ENCODE measurements around the gene TENM4.

Gene TENM4

DNA sequence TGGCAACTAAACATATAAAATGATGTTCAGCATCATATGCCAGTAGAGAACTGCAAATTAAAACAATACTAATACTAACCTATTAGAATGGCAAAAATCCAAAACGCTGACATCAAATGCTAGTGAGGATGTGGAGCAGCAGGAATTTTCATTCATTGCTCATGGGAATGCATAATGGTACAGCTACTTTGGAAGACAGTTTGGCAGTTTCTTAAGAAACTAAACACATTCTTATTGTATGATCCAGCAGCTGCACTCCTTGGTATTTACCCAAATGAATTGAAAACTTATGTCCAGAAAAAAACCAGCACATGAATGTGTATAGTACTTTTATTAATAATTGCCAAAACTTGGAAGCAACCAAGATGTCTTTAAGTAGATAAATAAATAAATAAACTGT lies 258.0 kb downstream of the TENM4 start:
- Histone ChIP-seq H3K4me1 (ENCODE audit: control insufficient read depth in 2 of 2, insufficient read depth in 2 of 2, low read length in 2 of 2) (no peaks in the 10 kb centered on the region), H3K27ac (ENCODE audit: low read depth in 2 of 2, low read length in 2 of 2) (no peak overlapping the region), H3K27me3 (ENCODE audit: control insufficient read depth in 2 of 2, insufficient read depth in 2 of 2, low read length in 2 of 2) (no peaks in the 10 kb centered on the region), H3K36me3 (ENCODE audit: control insufficient read depth in 2 of 2, insufficient read depth in 2 of 2, low read length in 2 of 2) (no peaks in the 10 kb centered on the region), H3K9ac (ENCODE audit: low read depth in 1 of 2, low read length in 2 of 2) (no peak overlapping the region), H3K4me3 (ENCODE audit: low read length in 2 of 2) (no peak overlapping the region), H3K9me3 (ENCODE audit: control insufficient read depth in 2 of 2, low read length in 2 of 2) (no peaks in the 10 kb centered on the region)

DNA sequence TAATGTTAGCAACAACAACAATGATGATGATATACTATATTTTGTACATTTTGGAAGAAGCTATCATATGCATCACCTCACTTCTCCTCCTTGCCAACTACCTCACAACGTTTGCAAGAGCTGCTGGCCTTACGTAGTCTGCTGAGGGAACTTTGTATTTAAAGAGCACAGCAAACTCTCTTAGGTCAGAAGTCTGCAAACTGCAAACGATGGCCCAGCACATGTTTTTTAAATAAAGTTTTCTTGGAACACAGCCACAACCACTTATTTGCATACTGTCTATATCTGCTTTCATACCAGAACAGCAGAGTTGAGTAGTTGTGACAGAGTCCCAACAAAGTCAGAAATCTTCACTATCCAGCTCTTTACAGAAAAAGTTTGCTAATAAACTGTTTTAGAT lies 261.7 kb downstream of the TENM4 start:
- no peak overlapping the region for H3K27ac ChIP-seq (ENCODE audit: low read depth in 2 of 2, low read length in 2 of 2)
- no peaks in the 10 kb centered on the region for H3K9me3 ChIP-seq (ENCODE audit: control insufficient read depth in 2 of 2, low read length in 2 of 2)
- no peaks in the 10 kb centered on the region for H3K36me3 ChIP-seq (ENCODE audit: control insufficient read depth in 2 of 2, insufficient read depth in 2 of 2, low read length in 2 of 2)
- no peak overlapping the region for H3K9ac ChIP-seq (ENCODE audit: low read depth in 1 of 2, low read length in 2 of 2)
- H3K27me3 ChIP-seq (ENCODE audit: control insufficient read depth in 2 of 2, insufficient read depth in 2 of 2, low read length in 2 of 2): no peaks in the 10 kb centered on the region
- H3K4me1 ChIP-seq (ENCODE audit: control insufficient read depth in 2 of 2, insufficient read depth in 2 of 2, low read length in 2 of 2): no peaks in the 10 kb centered on the region
- H3K4me3 ChIP-seq (ENCODE audit: low read length in 2 of 2): no peak overlapping the region

DNA sequence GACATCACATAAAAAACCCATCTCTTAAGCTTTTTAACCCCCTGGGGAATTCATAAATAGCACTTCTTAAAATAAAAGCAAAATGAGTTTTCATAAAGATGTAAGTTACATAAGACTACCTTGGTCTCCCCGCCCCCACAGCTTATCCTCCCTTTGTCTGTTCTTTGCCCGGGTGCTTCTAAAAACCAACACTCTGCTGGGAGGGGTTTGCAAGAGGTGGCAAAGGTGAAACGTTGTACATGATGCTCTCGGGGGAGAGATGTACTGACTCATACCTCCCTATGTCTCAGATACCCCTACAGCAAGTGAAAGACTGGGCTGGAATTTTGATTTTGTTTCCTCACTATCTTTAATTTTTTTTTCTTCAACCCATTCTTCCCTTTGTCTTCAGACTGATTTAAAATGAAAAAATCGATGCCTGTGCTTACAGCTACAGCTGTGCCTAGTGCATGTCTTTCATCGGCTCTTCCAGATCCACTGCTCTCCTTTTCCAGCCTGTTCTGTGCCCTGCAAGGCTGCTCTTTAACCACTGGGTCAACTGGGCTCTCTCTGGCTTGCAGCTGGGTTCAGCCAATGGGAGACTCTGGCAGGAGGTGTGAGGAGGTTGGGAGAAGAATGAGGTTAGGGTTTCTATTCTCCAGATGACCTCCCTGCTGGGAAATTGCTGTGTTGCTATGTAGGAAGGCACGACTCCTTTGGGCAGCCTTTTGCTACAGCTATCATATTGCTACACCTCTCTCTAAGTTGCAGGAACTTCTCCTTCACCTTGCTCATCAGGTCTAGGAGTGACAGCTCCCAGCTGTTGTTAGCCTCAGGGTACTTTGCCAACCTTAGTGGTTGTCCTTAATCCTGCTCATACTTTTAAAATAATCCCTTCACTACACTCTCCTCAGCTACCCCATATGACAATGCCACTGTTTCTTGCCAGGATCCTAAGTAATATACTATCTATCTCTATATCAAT lies 266.5 kb downstream of the TENM4 start:
- H3K36me3 ChIP-seq (ENCODE audit: control insufficient read depth in 2 of 2, insufficient read depth in 2 of 2, low read length in 2 of 2): no peaks in the 10 kb centered on the region
- no peaks in the 10 kb centered on the region for H3K9me3 ChIP-seq (ENCODE audit: control insufficient read depth in 2 of 2, low read length in 2 of 2)
- H3K4me3 ChIP-seq (ENCODE audit: low read length in 2 of 2): no peak overlapping the region
- no peaks in the 10 kb centered on the region for H3K4me1 ChIP-seq (ENCODE audit: control insufficient read depth in 2 of 2, insufficient read depth in 2 of 2, low read length in 2 of 2)
- no peak overlapping the region for H3K27ac ChIP-seq (ENCODE audit: low read depth in 2 of 2, low read length in 2 of 2)
- no peaks in the 10 kb centered on the region for H3K27me3 ChIP-seq (ENCODE audit: control insufficient read depth in 2 of 2, insufficient read depth in 2 of 2, low read length in 2 of 2)
- no peak overlapping the region for H3K9ac ChIP-seq (ENCODE audit: low read depth in 1 of 2, low read length in 2 of 2)

DNA sequence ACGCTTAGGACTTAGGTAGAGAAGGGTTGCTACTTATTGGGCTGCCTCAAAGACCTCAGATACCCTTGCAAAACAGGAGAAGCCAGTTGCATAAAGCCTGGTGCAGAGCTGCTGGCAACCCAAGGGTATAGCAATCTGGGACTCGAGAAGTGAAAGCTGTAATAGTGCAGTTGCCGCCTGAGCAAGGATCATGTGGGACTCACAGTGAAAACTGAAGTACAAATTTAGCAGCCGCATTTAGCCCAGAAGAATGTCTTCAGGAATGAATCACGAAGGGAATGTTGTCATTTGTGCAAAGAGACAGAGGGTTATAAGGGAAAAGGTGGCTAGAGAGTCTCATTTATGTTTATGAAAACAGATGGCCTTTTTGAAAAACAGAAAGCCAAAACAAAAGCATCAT lies 267.2 kb downstream of the TENM4 start:
- no peaks in the 10 kb centered on the region for H3K4me1 ChIP-seq (ENCODE audit: control insufficient read depth in 2 of 2, insufficient read depth in 2 of 2, low read length in 2 of 2)
- no peak overlapping the region for H3K27ac ChIP-seq (ENCODE audit: low read depth in 2 of 2, low read length in 2 of 2)
- no peaks in the 10 kb centered on the region for H3K9me3 ChIP-seq (ENCODE audit: control insufficient read depth in 2 of 2, low read length in 2 of 2)
- H3K27me3 ChIP-seq (ENCODE audit: control insufficient read depth in 2 of 2, insufficient read depth in 2 of 2, low read length in 2 of 2): no peaks in the 10 kb centered on the region
- H3K36me3 ChIP-seq (ENCODE audit: control insufficient read depth in 2 of 2, insufficient read depth in 2 of 2, low read length in 2 of 2): no peaks in the 10 kb centered on the region
- H3K4me3 ChIP-seq (ENCODE audit: low read length in 2 of 2): no peak overlapping the region
- H3K9ac ChIP-seq (ENCODE audit: low read depth in 1 of 2, low read length in 2 of 2): no peak overlapping the region

DNA sequence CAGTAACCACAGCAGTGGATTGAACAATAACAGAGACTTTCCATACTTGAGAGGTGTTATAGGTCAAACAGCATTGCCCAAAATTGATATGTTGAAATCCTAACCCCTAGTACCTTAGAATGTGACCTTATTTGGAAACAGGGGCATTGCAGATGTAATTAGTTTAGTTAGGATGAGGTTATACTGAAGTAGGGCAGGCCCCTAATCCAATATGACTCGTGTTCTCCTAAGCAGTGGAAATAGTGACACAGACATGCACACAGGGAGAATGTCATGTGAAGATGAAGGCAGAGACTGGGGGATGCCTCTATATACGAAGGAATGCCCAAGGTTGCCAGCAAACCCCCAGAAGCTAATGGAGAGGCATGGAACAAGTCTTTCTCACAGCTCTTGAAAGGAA lies 270.5 kb downstream of the TENM4 start:
- Histone ChIP-seq H3K27me3 (ENCODE audit: control insufficient read depth in 2 of 2, insufficient read depth in 2 of 2, low read length in 2 of 2) (no peaks in the 10 kb centered on the region), H3K27ac (ENCODE audit: low read depth in 2 of 2, low read length in 2 of 2) (no peak overlapping the region), H3K4me3 (ENCODE audit: low read length in 2 of 2) (no peak overlapping the region)

DNA sequence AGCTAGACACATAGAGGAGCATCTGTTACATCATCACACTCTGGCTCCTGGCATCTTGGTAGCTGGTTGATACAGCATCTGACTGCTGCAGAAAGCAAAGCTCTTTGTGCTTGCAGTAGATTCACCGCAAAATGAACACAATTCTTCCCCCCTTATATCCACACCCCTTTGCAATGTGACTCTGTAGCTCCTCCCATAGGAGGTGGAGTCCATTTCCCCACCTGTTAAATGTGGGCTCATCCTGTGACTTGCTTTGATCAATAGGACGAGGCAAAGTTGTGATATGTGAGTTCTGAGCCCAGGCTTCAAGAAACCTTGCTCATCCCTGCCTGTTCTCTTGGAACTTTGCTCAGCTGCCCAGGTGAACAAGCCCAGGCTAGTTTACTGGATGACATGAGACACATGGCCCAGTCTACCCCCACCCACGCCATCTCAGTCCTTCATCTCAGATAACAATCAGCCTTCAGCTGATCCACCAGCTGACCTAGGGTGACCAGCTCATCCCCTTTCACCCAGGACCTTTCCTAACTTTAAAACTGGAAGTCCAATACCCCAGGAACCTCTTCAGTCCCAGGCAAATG lies 272.2 kb downstream of the TENM4 start:
- no peak overlapping the region for H3K27ac ChIP-seq (ENCODE audit: low read depth in 2 of 2, low read length in 2 of 2)
- H3K4me1 ChIP-seq (ENCODE audit: control insufficient read depth in 2 of 2, insufficient read depth in 2 of 2, low read length in 2 of 2): no peaks in the 10 kb centered on the region
- no peaks in the 10 kb centered on the region for H3K36me3 ChIP-seq (ENCODE audit: control insufficient read depth in 2 of 2, insufficient read depth in 2 of 2, low read length in 2 of 2)
- H3K4me3 ChIP-seq (ENCODE audit: low read length in 2 of 2): no peak overlapping the region
- H3K27me3 ChIP-seq (ENCODE audit: control insufficient read depth in 2 of 2, insufficient read depth in 2 of 2, low read length in 2 of 2): no peaks in the 10 kb centered on the region
- H3K9me3 ChIP-seq (ENCODE audit: control insufficient read depth in 2 of 2, low read length in 2 of 2): no peaks in the 10 kb centered on the region
- H3K9ac ChIP-seq (ENCODE audit: low read depth in 1 of 2, low read length in 2 of 2): no peak overlapping the region

More for the DNA sequence above, 270.5 kb downstream of the TENM4 start:
- no peaks in the 10 kb centered on the region for H3K36me3 ChIP-seq (ENCODE audit: control insufficient read depth in 2 of 2, insufficient read depth in 2 of 2, low read length in 2 of 2)
- H3K9ac ChIP-seq (ENCODE audit: low read depth in 1 of 2, low read length in 2 of 2): no peak overlapping the region
- H3K9me3 ChIP-seq (ENCODE audit: control insufficient read depth in 2 of 2, low read length in 2 of 2): no peaks in the 10 kb centered on the region
- no peaks in the 10 kb centered on the region for H3K4me1 ChIP-seq (ENCODE audit: control insufficient read depth in 2 of 2, insufficient read depth in 2 of 2, low read length in 2 of 2)

DNA sequence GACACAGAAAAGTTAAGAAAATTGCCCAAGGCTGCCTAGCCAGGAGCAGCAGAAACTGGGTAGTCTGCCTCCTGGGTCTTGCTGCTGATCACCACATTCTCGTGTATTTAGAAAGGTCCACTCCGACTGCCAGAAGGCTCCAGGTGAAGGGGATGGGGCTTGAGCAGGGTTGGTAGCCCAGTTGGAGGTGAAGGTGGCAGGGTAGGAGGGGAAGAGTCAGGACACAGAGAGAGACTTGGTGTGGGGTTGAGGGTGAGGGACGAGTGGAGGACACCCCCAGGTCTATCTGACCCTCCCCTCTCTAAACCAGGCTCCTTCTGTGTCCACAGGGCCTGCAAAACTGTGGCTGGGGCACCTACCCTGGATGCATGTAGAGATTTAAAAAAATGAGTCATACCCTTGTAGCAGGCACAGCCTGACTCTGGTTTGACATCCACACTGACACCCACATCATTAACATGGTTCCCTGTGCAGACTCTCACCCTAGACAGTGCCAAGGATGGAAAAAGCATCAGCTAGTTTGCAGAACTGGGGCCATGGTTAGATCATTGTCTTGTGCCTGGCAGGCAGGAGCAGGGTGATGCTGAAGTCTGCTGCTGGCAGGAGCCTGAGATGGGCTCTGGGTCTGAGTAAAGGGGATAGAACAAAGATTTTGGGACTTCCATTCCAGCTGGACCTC lies 273.2 kb downstream of the TENM4 start:
- Histone ChIP-seq H3K9me3 (ENCODE audit: control insufficient read depth in 2 of 2, low read length in 2 of 2) (no peaks in the 10 kb centered on the region), H3K27me3 (ENCODE audit: control insufficient read depth in 2 of 2, insufficient read depth in 2 of 2, low read length in 2 of 2) (no peaks in the 10 kb centered on the region), H3K4me1 (ENCODE audit: control insufficient read depth in 2 of 2, insufficient read depth in 2 of 2, low read length in 2 of 2) (no peaks in the 10 kb centered on the region), H3K27ac (ENCODE audit: low read depth in 2 of 2, low read length in 2 of 2) (no peak overlapping the region), H3K4me3 (ENCODE audit: low read length in 2 of 2) (no peak overlapping the region), H3K36me3 (ENCODE audit: control insufficient read depth in 2 of 2, insufficient read depth in 2 of 2, low read length in 2 of 2) (no peaks in the 10 kb centered on the region), H3K9ac (ENCODE audit: low read depth in 1 of 2, low read length in 2 of 2) (no peak overlapping the region)

DNA sequence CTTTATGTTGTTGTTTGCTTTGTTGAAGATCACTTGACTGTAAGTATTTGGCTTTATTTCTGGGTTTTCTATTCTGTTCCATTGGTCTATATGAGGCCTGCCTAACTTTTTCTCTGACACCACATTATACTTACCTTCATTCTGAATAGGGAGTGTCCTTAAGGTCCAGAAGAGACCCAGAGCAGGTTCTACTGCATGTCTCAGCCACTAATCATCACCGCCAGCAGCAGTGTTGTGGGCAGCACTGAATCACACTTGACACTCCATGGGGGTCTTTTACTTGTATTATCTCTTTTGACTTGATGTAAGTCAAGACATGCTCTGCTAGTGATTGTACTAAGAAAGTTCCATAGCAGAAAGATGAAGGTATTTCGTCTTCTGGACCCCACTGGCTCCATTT lies 274.9 kb downstream of the TENM4 start:
- Histone ChIP-seq H3K4me1 (ENCODE audit: control insufficient read depth in 2 of 2, insufficient read depth in 2 of 2, low read length in 2 of 2) (no peaks in the 10 kb centered on the region), H3K36me3 (ENCODE audit: control insufficient read depth in 2 of 2, insufficient read depth in 2 of 2, low read length in 2 of 2) (no peaks in the 10 kb centered on the region), H3K9me3 (ENCODE audit: control insufficient read depth in 2 of 2, low read length in 2 of 2) (no peaks in the 10 kb centered on the region)

DNA sequence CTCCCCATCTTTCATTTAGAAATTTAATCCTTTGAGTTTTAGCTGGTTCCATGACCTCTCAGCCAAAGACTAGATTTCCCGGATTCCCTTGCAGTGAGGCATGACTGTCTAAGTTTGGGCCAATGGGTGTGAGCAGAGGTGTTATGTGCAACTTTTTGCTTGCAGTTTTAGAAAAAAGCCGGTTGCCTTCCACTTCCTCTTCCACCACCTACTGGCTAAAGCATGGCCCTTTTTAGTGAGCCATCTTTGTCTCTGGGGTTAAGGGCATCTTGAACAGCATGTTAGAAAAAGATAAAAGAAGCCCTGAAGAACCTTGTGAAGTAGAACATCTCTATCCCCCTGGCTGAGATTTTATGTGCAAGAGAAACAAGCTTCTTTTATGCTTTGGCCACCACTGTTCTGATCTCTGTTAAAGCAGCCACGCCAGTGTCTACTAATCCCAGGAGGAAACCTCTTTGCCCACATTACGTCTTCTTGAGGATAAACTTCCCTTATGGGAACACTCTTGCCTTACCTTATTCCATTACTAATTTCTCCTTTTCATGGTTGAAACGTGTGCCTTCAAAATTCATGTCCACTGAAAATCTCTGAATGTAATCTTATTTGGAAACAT lies 279.9 kb downstream of the TENM4 start:
- H3K9ac ChIP-seq (ENCODE audit: low read depth in 1 of 2, low read length in 2 of 2): no peak overlapping the region
- H3K27me3 ChIP-seq (ENCODE audit: control insufficient read depth in 2 of 2, insufficient read depth in 2 of 2, low read length in 2 of 2): no peaks in the 10 kb centered on the region
- no peaks in the 10 kb centered on the region for H3K36me3 ChIP-seq (ENCODE audit: control insufficient read depth in 2 of 2, insufficient read depth in 2 of 2, low read length in 2 of 2)
- H3K27ac ChIP-seq (ENCODE audit: low read depth in 2 of 2, low read length in 2 of 2): no peak overlapping the region
- H3K4me1 ChIP-seq (ENCODE audit: control insufficient read depth in 2 of 2, insufficient read depth in 2 of 2, low read length in 2 of 2): no peaks in the 10 kb centered on the region
- H3K4me3 ChIP-seq (ENCODE audit: low read length in 2 of 2): no peak overlapping the region
- no peaks in the 10 kb centered on the region for H3K9me3 ChIP-seq (ENCODE audit: control insufficient read depth in 2 of 2, low read length in 2 of 2)

More for the DNA sequence above, 274.9 kb downstream of the TENM4 start:
- H3K9ac ChIP-seq (ENCODE audit: low read depth in 1 of 2, low read length in 2 of 2): no peak overlapping the region
- H3K27me3 ChIP-seq (ENCODE audit: control insufficient read depth in 2 of 2, insufficient read depth in 2 of 2, low read length in 2 of 2): no peaks in the 10 kb centered on the region
- no peak overlapping the region for H3K27ac ChIP-seq (ENCODE audit: low read depth in 2 of 2, low read length in 2 of 2)
- H3K4me3 ChIP-seq (ENCODE audit: low read length in 2 of 2): no peak overlapping the region

Data from mucosa of rectum (tissue), 2 donors.